ENCODE measurements around the gene GUCA2B. TPM values are rescaled to one million over a fixed set of nuclear protein-coding genes. Genes with fewer than 3 reads are reported as not detected.

The GUCA2B gene
- polyA plus RNA-seq, 1 donor (not counting 4 experiments of a cell fraction or from before 2014, with no cell fraction given), result not detected

GRCh38 chr1:42170779-42171621, 17.8 kb downstream of the GUCA2B start:
- FAIRE-seq (no peak), DNase-seq (ENCODE audit: low read depth, low spot score) (no peak)
- Histone ChIP-seq H4K20me1 (ENCODE audit: control insufficient read depth, extremely low read depth, insufficient read depth, low read length) (no peaks in the 10 kb centered on the region), H3K36me3 (ENCODE audit: control insufficient read depth in 2 of 2, extremely low read depth in 1 of 2, insufficient read depth in 2 of 2, low read length in 2 of 2) (no peaks in the 10 kb centered on the region), H3K79me2 (ENCODE audit: control insufficient read depth, insufficient read depth, low read length) (no peaks in the 10 kb centered on the region), H3K9me1 (ENCODE audit: control insufficient read depth, extremely low read depth, insufficient read depth, low read length) (peaks cover 6% of the 10 kb centered on the region), H3K4me1 (ENCODE audit: control insufficient read depth, extremely low read depth, insufficient read depth, low read length) (peaks cover 47% of the 10 kb centered on the region), H3K9me3 (ENCODE audit: control insufficient read depth, low read depth, low read length) (no peaks in the 10 kb centered on the region), H3K9ac (ENCODE audit: control insufficient read depth, extremely low read depth, insufficient read depth, low read length) (no peak overlapping the region), H3K27me3 (ENCODE audit: control insufficient read depth, extremely low read depth, insufficient read depth, low read length) (no peaks in the 10 kb centered on the region), H2AFZ (ENCODE audit: control insufficient read depth, low read length) (no peak overlapping the region), H3K4me2 (ENCODE audit: control insufficient read depth, extremely low read depth, insufficient read depth, low read depth, low read length) (no peak overlapping the region), H3K27ac (ENCODE audit: control insufficient read depth, insufficient read depth, low read length) (no peak overlapping the region), H3K4me3 (ENCODE audit: control insufficient read depth in 2 of 3, extremely low read depth in 1 of 3, insufficient read depth in 2 of 3, low read depth in 1 of 3, low read length in 3 of 3) (no peak overlapping the region)
- dilution Hi-C loops (cut with MboI; ENCODE audit: extremely low pct_ligation_motif_present, low sequenced_read_pairs), result no loop called here
- TF ChIP-seq CTCF (optimal IDR thresholded peaks at IDR 0.05 in 1 of 3, IDR thresholded peaks at IDR 0.05 in 1 of 3, conservative IDR thresholded peaks at IDR 0.05 in 1 of 3; ENCODE audit: extremely low read depth in 1 of 3, insufficient read depth in 2 of 3, low read length in 3 of 3) (no peak), EZH2 (IDR thresholded peaks at IDR 0.05; ENCODE audit: low read length) (no peak)

DNA sequence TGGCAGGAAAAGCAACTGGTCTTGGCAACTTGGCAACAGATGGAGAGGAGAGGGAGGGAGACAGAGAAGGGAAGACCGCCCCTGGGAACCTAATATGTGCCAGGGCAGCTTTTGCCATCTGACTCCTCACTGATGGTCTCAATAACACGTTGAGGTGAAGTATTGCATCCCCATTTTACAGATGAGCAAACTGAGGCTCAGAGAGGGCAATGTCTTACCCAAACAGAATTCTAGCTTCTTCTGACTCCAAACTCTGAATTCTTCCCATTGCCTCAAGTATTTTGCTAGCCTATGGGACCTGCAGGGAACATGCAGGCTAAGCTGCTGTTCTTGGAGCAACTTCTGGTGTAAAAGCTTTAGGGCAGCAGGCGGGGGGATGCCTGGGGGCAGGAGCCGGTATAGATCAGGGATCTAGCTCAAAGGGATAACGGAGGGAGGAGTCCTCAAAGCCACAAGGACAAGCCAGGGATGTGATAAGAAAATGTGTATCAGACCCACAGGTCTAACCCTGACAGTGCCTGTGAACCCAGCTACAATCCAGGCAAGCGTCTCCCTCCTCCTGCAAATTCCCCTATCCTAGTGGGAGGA, 18.6 kb downstream of the GUCA2B start:
- Histone ChIP-seq H3K9ac (ENCODE audit: control insufficient read depth, extremely low read depth, insufficient read depth, low read length) (no peak overlapping the region), H3K27ac (ENCODE audit: control insufficient read depth, insufficient read depth, low read length) (no peak overlapping the region), H3K9me3 (ENCODE audit: control insufficient read depth, low read depth, low read length) (no peaks in the 10 kb centered on the region), H3K4me2 (ENCODE audit: control insufficient read depth, extremely low read depth, insufficient read depth, low read depth, low read length) (no peak overlapping the region), H2AFZ (ENCODE audit: control insufficient read depth, low read length) (no peak overlapping the region), H4K20me1 (ENCODE audit: control insufficient read depth, extremely low read depth, insufficient read depth, low read length) (no peaks in the 10 kb centered on the region), H3K9me1 (ENCODE audit: control insufficient read depth, extremely low read depth, insufficient read depth, low read length) (no peaks in the 10 kb centered on the region), H3K4me3 (ENCODE audit: control insufficient read depth in 2 of 3, extremely low read depth in 1 of 3, insufficient read depth in 2 of 3, low read depth in 1 of 3, low read length in 3 of 3) (no peak overlapping the region), H3K79me2 (ENCODE audit: control insufficient read depth, insufficient read depth, low read length) (no peaks in the 10 kb centered on the region), H3K36me3 (ENCODE audit: control insufficient read depth in 2 of 2, extremely low read depth in 1 of 2, insufficient read depth in 2 of 2, low read length in 2 of 2) (no peaks in the 10 kb centered on the region), H3K27me3 (ENCODE audit: control insufficient read depth, extremely low read depth, insufficient read depth, low read length) (no peaks in the 10 kb centered on the region), H3K4me1 (ENCODE audit: control insufficient read depth, extremely low read depth, insufficient read depth, low read length) (peaks cover 48% of the 10 kb centered on the region)
- no peak for FAIRE-seq
- TF ChIP-seq CTCF (optimal IDR thresholded peaks at IDR 0.05 in 1 of 3, IDR thresholded peaks at IDR 0.05 in 1 of 3, conservative IDR thresholded peaks at IDR 0.05 in 1 of 3; ENCODE audit: extremely low read depth in 1 of 3, insufficient read depth in 2 of 3, low read length in 3 of 3) (no peak), EZH2 (IDR thresholded peaks at IDR 0.05; ENCODE audit: low read length) (no peak)
- dilution Hi-C loops (cut with MboI; ENCODE audit: extremely low pct_ligation_motif_present, low sequenced_read_pairs), result no loop called here
- DNase-seq (ENCODE audit: low read depth, low spot score), result no peak

Measured in keratinocyte (primary cell).